IMR-90 (cell line): ENCODE measurements around the gene TAF4. TPM values are rescaled to one million over a fixed set of nuclear protein-coding genes. Genes with fewer than 3 reads are reported as not detected.

ENCODE experiments used
- ATAC-seq: fragments of 200-7000 bp; cut with Tn5 transposase; 2 replicates; pipeline ENCODE4 v1.9.1; 2020; ENCODE audit warnings: low read depth, mild to moderate bottlenecking, moderate library complexity
- BruUV-seq: library from RNA; stranded (reverse); fragments of 400-500 nt; replicated peaks from 2 replicates; lab custom pipeline; 2021; lab: Mats Ljungman, UMichigan
- CTCF ChIA-PET: fragments of 300-600 bp; formaldehyde crosslinking; extraction: SDS; loops from one replicate; lab custom pipeline; 2021; ENCODE audit warnings: antibody characterized with exemption; lab: Yijun Ruan, JAX
- POLR2A ChIA-PET: fragments of 300-600 bp; sonication (Branson Sonifier 250); formaldehyde crosslinking; loops from one replicate; lab custom pipeline; 2022; ENCODE audit warnings: antibody characterized with exemption; ENCODE audit not compliant: unreplicated experiment; lab: Charles Lee
- DNase-seq: peaks from one replicate; pipeline ENCODE4 v3.0.0; 2013
- H2AFZ ChIP-seq: replicated peaks from 2 replicates; pipeline ENCODE3; 2013; ENCODE audit warnings: low read length, mild to moderate bottlenecking; ENCODE audit not compliant: poor library complexity
- H2AK5ac ChIP-seq: 2 replicates; pipeline ENCODE4 v1.6.1; 2013; ENCODE audit warnings: low read depth, low read length, inconsistent platforms
- H2AK9ac ChIP-seq: replicated peaks from 2 replicates; pipeline ENCODE3; 2013; ENCODE audit warnings: mild to moderate bottlenecking, low read depth, low read length, moderate library complexity; ENCODE audit not compliant: poor library complexity
- H2BK120ac ChIP-seq: 2 replicates; pipeline ENCODE4 v1.6.1; 2013; ENCODE audit warnings: low read depth, low read length, inconsistent platforms
- H2BK15ac ChIP-seq: 3 replicates; pipeline ENCODE4 v1.6.1; 2013; ENCODE audit warnings: low read depth, low read length, inconsistent platforms
- H2BK20ac ChIP-seq: 2 replicates; pipeline ENCODE4 v1.6.1; 2013; ENCODE audit warnings: low read depth, mild to moderate bottlenecking, inconsistent platforms, low read length, moderate library complexity
- H2BK5ac ChIP-seq: 2 replicates; pipeline ENCODE4 v1.6.1; 2013; ENCODE audit warnings: mild to moderate bottlenecking, low read depth, low read length, inconsistent platforms; ENCODE audit not compliant: poor library complexity, severe bottlenecking
- H3K14ac ChIP-seq: replicated peaks from 2 replicates; pipeline ENCODE4 v1.6.1; 2013; ENCODE audit warnings: low read depth, low read length, inconsistent platforms
- H3K18ac ChIP-seq: 2 replicates; pipeline ENCODE4 v1.6.1; 2013; ENCODE audit warnings: low read depth, low read length, control low read depth
- H3K23ac ChIP-seq: 2 replicates; pipeline ENCODE4 v1.6.1; 2013; ENCODE audit warnings: low read depth, low read length, inconsistent platforms
- H3K27ac ChIP-seq: 2 replicates; pipeline ENCODE4 v1.5.1; 2013; ENCODE audit warnings: mild to moderate bottlenecking, control low read depth, low read length; ENCODE audit not compliant: insufficient read depth
- H3K27me3 ChIP-seq: 2 replicates; pipeline ENCODE4 v1.6.1; 2013; ENCODE audit warnings: low read length; ENCODE audit not compliant: control insufficient read depth, insufficient read depth
- H3K36me3 ChIP-seq: 2 replicates; pipeline ENCODE4 v1.6.1; 2013; ENCODE audit warnings: low read length, mixed read lengths; ENCODE audit not compliant: control insufficient read depth, insufficient read depth
- H3K4ac ChIP-seq: 2 replicates; pipeline ENCODE4 v1.6.1; 2013; ENCODE audit warnings: low read depth, low read length, inconsistent platforms
- H3K4me1 ChIP-seq: 2 replicates; pipeline ENCODE4 v1.6.1; 2013; ENCODE audit warnings: low read length, mixed read lengths; ENCODE audit not compliant: control insufficient read depth, insufficient read depth
- H3K4me2 ChIP-seq: 2 replicates; pipeline ENCODE4 v1.6.1; 2013; ENCODE audit warnings: low read depth, mild to moderate bottlenecking, control low read depth, low read length, moderate library complexity
- H3K4me3 ChIP-seq: 2 replicates; pipeline ENCODE4 v1.5.1; 2013; ENCODE audit warnings: low read depth, mild to moderate bottlenecking, control low read depth, low read length, moderate library complexity; ENCODE audit not compliant: insufficient read depth
- H3K56ac ChIP-seq: 2 replicates; pipeline ENCODE4 v1.6.1; 2013; ENCODE audit warnings: low read length, inconsistent platforms; ENCODE audit not compliant: insufficient read depth; ENCODE audit errors: extremely low read depth
- H3K79me1 ChIP-seq, 2 experiments: 2 replicates each; pipeline ENCODE4 v1.6.1; 2013; ENCODE audit warnings: low read length in 2 of 2, inconsistent platforms in 1 of 2, low read depth in 1 of 2
- H3K9ac ChIP-seq: 2 replicates; pipeline ENCODE4 v1.6.1; 2013; ENCODE audit warnings: low read depth, low read length, control low read depth
- H3K9me1 ChIP-seq: 2 replicates; pipeline ENCODE4 v1.6.1; 2013; ENCODE audit warnings: low read length, inconsistent platforms; ENCODE audit not compliant: insufficient read depth
- H3K9me3 ChIP-seq: 2 replicates; pipeline ENCODE4 v1.6.1; 2013; ENCODE audit warnings: low read length; ENCODE audit not compliant: control insufficient read depth, insufficient read depth
- H4K20me1 ChIP-seq: 2 replicates; pipeline ENCODE4 v1.6.1; 2013; ENCODE audit warnings: low read length, inconsistent platforms; ENCODE audit not compliant: insufficient read depth
- H4K5ac ChIP-seq: 2 replicates; pipeline ENCODE4 v1.6.1; 2013; ENCODE audit warnings: mild to moderate bottlenecking, low read depth, low read length, control low read depth
- H4K8ac ChIP-seq, 2 experiments: 2 replicates each; pipeline ENCODE4 v1.6.1; 2013; ENCODE audit warnings: low read depth in 2 of 2, low read length in 2 of 2, control low read depth in 1 of 2, inconsistent platforms in 1 of 2
- H4K91ac ChIP-seq: 2 replicates; pipeline ENCODE4 v1.6.1; 2013; ENCODE audit warnings: low read depth, low read length, inconsistent platforms; ENCODE audit not compliant: insufficient read depth
- BHLHE40 ChIP-seq: fragments of 150-350 bp; IDR thresholded peaks from 2 replicates; pipeline ENCODE4 v1.6.1; 2016; ENCODE audit warnings: mild to moderate bottlenecking, low read depth, low read length
- CEBPB ChIP-seq: IDR thresholded peaks from 2 replicates; pipeline ENCODE4 v1.6.1; 2012; ENCODE audit warnings: low read depth, low read length, improper control_type of control experiment
- CHD1 ChIP-seq: IDR thresholded peaks from 2 replicates; pipeline ENCODE4 v1.6.1; 2012; ENCODE audit warnings: low read depth, low read length, improper control_type of control experiment
- FOS ChIP-seq: fragments of 150-350 bp; IDR thresholded peaks from 2 replicates; pipeline ENCODE4 v1.6.1; 2016; ENCODE audit warnings: low read depth, low read length
- MAFK ChIP-seq: IDR thresholded peaks from 2 replicates; pipeline ENCODE4 v1.6.1; 2012; ENCODE audit warnings: low read depth, low read length, improper control_type of control experiment
- MAZ ChIP-seq: IDR thresholded peaks from 2 replicates; pipeline ENCODE4 v1.6.1; 2012; ENCODE audit warnings: low read depth, mild to moderate bottlenecking, low read length, improper control_type of control experiment, moderate library complexity, borderline replicate concordance
- MXI1 ChIP-seq: IDR thresholded peaks from 2 replicates; pipeline ENCODE4 v1.6.1; 2012; ENCODE audit warnings: low read depth, mild to moderate bottlenecking, low read length, moderate library complexity, borderline replicate concordance
- NFE2L2 ChIP-seq: fragments of 150-350 bp; IDR thresholded peaks from 2 replicates; pipeline ENCODE4 v1.6.1; 2016; ENCODE audit warnings: low read depth, mild to moderate bottlenecking, low read length
- POLR2A ChIP-seq: IDR thresholded peaks from 2 replicates; pipeline ENCODE4 v1.6.1; 2012; ENCODE audit warnings: mild to moderate bottlenecking, low read depth, low read length
- RAD21 ChIP-seq: IDR thresholded peaks from 2 replicates; pipeline ENCODE4 v1.6.1; 2012; ENCODE audit warnings: low read length, improper control_type of control experiment
- RCOR1 ChIP-seq: IDR thresholded peaks from 2 replicates; pipeline ENCODE4 v1.6.1; 2012; ENCODE audit warnings: mild to moderate bottlenecking, low read length, improper control_type of control experiment; ENCODE audit not compliant: insufficient replicate concordance
- RFX5 ChIP-seq: IDR thresholded peaks from 2 replicates; pipeline ENCODE4 v1.8.0; 2012; ENCODE audit warnings: low read depth, mild to moderate bottlenecking, low read length, moderate library complexity
- SMC3 ChIP-seq: fragments of 150-350 bp; IDR thresholded peaks from 2 replicates; pipeline ENCODE4 v1.6.1; 2016; ENCODE audit warnings: low read depth, mild to moderate bottlenecking, antibody characterized with exemption, low read length, moderate library complexity
- WGBS, 2 experiments: methylation state at CpG; one replicate each; pipeline versions ENCODE4 v1.1.5 to v1.1.7; 2013; ENCODE audit warnings: missing lambda C conversion rate in 2 of 2; ENCODE audit not compliant: insufficient read length in 1 of 2; ENCODE audit errors: extremely low coverage in 2 of 2; 5-methylcytosine and 5-hydroxymethylcytosine counted together
- dilution Hi-C: fragments of 300-500 bp; cut with HindIII; formaldehyde crosslinking; loops from one replicate; pipeline ENCODE4 v1.14.3; 2018; ENCODE audit warnings: low sequenced_read_pairs; ENCODE audit not compliant: unreplicated experiment
- in situ Hi-C: fragments of 300-500 bp; cut with MboI; formaldehyde crosslinking; loops from 3 replicates; pipeline ENCODE4 v1.14.3; 2019; ENCODE audit warnings: low sequenced_read_pairs, inconsistent platforms, mixed read lengths
- intact Hi-C: fragments of 100-400 bp; cut with micrococcal nuclease; formaldehyde crosslinking; loops from 2 replicates; pipeline ENCODE4 v1.10.0; 2022
- polyA plus RNA-seq, 3 experiments: library from polyadenylated mRNA; depleted of rRNA; stranded (reverse); fragments of >200 nt; gene quantifications; 2 replicates each; pipeline ENCODE4 v1.2.3, GENCODE V29; 2012; ENCODE audit warnings: low replicate concordance in 1 of 3
- total RNA-seq: library from RNA; depleted of rRNA; stranded (reverse); fragments of >200 nt; gene quantifications from 2 replicates; pipeline ENCODE4 v1.2.3, GENCODE V29; 2012
- TF ChIP-seq, protein P1 (sequence below): fragments of 150-350 bp; IDR thresholded peaks from 2 replicates; pipeline ENCODE4 v1.6.1; 2016; ENCODE audit warnings: low read depth, mild to moderate bottlenecking, low read length, moderate library complexity, borderline replicate concordance
- TF ChIP-seq, protein P2 (sequence below): fragments of 150-350 bp; IDR thresholded peaks from 2 replicates; pipeline ENCODE4 v1.6.1; 2017; ENCODE audit warnings: mild to moderate bottlenecking, antibody characterized with exemption, low read length, low read depth
- TF ChIP-seq, protein P3 (sequence below): conservative IDR thresholded peaks from 2 replicates; pipeline ENCODE4 v1.5.1; 2012; ENCODE audit warnings: mild to moderate bottlenecking, low read depth, low read length, improper control_type of control experiment

The TAF4 gene
- total and polyA plus RNA-seq, 2 of the 4 experiments (the other 2 are of a cell fraction): 1.4 to 5.1 TPM

DNA sequence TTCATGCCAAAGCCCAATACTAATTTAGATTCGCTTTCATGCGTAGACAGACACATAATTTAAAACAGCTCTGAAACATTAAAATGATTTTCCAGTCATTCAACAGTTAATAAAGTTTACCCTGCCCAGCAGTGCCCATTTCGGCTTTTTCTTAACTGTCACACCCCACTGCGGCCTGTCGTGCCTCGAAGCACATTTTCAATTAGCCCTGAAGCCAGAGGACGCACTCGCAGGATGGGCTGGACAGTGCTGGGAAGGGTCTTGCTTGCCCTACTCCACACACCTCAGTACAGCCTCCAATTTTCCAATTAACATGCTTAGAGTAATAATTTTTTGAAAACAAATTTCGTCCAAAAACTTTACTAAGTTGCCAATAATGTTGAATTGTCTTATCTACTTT lies 35.3 kb downstream of the TAF4 start:
- 86% methylated on average over 6 of the region's 9 CpGs; no CpG with 5 or more reads in 1 of the 2 experiments for WGBS, 2 experiments
- H4K91ac ChIP-seq: no peak overlapping the region
- H2BK120ac ChIP-seq: no peak overlapping the region
- H3K9me1 ChIP-seq: peaks cover 9% of the 10 kb centered on the region; the same call in 1 of the 2 replicates
- H3K27ac ChIP-seq: no peak overlapping the region
- DNase-seq: no peak
- in situ Hi-C loops: no loop called here
- no peak overlapping the region for H4K8ac ChIP-seq
- no peak overlapping the region for H3K9ac ChIP-seq
- H3K14ac ChIP-seq: no peak overlapping the region
- no peak overlapping the region for H2AK9ac ChIP-seq
- ATAC-seq: no peak
- intact Hi-C loops: no loop called here
- H3K27me3 ChIP-seq: no peaks in the 10 kb centered on the region
- H2BK15ac ChIP-seq: no peak overlapping the region
- no peak overlapping the region for H3K18ac ChIP-seq
- TF ChIP-seq CHD1 (no peak), POLR2A (no peak), NFE2L2 (no peak), SMC3 (no peak), FOS (no peak), CEBPB (no peak), MAZ (no peak), MXI1 (no peak), RFX5 (no peak), BHLHE40 (no peak), RAD21 (no peak), RCOR1 (no peak), MAFK (no peak)
- TF ChIP-seq, protein P1, sequence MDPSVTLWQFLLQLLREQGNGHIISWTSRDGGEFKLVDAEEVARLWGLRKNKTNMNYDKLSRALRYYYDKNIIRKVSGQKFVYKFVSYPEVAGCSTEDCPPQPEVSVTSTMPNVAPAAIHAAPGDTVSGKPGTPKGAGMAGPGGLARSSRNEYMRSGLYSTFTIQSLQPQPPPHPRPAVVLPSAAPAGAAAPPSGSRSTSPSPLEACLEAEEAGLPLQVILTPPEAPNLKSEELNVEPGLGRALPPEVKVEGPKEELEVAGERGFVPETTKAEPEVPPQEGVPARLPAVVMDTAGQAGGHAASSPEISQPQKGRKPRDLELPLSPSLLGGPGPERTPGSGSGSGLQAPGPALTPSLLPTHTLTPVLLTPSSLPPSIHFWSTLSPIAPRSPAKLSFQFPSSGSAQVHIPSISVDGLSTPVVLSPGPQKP: no peak
- TF ChIP-seq, protein P2, sequence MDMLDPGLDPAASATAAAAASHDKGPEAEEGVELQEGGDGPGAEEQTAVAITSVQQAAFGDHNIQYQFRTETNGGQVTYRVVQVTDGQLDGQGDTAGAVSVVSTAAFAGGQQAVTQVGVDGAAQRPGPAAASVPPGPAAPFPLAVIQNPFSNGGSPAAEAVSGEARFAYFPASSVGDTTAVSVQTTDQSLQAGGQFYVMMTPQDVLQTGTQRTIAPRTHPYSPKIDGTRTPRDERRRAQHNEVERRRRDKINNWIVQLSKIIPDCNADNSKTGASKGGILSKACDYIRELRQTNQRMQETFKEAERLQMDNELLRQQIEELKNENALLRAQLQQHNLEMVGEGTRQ: no peak
- TF ChIP-seq, protein P3, sequence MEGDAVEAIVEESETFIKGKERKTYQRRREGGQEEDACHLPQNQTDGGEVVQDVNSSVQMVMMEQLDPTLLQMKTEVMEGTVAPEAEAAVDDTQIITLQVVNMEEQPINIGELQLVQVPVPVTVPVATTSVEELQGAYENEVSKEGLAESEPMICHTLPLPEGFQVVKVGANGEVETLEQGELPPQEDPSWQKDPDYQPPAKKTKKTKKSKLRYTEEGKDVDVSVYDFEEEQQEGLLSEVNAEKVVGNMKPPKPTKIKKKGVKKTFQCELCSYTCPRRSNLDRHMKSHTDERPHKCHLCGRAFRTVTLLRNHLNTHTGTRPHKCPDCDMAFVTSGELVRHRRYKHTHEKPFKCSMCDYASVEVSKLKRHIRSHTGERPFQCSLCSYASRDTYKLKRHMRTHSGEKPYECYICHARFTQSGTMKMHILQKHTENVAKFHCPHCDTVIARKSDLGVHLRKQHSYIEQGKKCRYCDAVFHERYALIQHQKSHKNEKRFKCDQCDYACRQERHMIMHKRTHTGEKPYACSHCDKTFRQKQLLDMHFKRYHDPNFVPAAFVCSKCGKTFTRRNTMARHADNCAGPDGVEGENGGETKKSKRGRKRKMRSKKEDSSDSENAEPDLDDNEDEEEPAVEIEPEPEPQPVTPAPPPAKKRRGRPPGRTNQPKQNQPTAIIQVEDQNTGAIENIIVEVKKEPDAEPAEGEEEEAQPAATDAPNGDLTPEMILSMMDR: no peak
- no peak overlapping the region for H2AFZ ChIP-seq
- H3K4ac ChIP-seq: no peak overlapping the region
- H4K5ac ChIP-seq: no peak overlapping the region
- H4K20me1 ChIP-seq: peaks cover 69% of the 10 kb centered on the region
- CTCF ChIA-PET: no interaction called here
- no peak overlapping the region for H2AK5ac ChIP-seq
- no peak overlapping the region for H3K4me2 ChIP-seq
- no TSS peak for BruUV-seq
- H3K4me3 ChIP-seq: no peak overlapping the region
- no peaks in the 10 kb centered on the region for H3K9me3 ChIP-seq
- H3K36me3 ChIP-seq: no peaks in the 10 kb centered on the region
- no peak overlapping the region for H3K56ac ChIP-seq
- H3K4me1 ChIP-seq: peaks cover 11% of the 10 kb centered on the region; the same call in 1 of the 2 replicates
- POLR2A ChIA-PET: no interaction called here
- H2BK5ac ChIP-seq: no peak overlapping the region
- peaks cover 49 to 73% of the 10 kb centered on the region in 2 experiments for H3K79me1 ChIP-seq
- no peak overlapping the region for H2BK20ac ChIP-seq
- dilution Hi-C loops: no loop called here
- H3K23ac ChIP-seq: no peak overlapping the region
